Vagina (tissue), 2 donors: ENCODE measurements around the gene CACNA1I.

Experiments used
- CTCF ChIP-seq, 3 experiments: fragments of 450-650 bp in 2 of 3; fragments of 200-600 bp in 1 of 3; sonication (generic) in 1 of 3; IDR thresholded peaks; one replicate each; pipeline ENCODE4 v1.5.1; 2017 to 2019; ENCODE audit warnings: antibody characterized with exemption in 3 of 3, mild to moderate bottlenecking in 2 of 3, moderate library complexity in 2 of 3
- POLR2A ChIP-seq, 2 donors: fragments of 450-650 bp; IDR thresholded peaks; one replicate each; pipeline ENCODE4 v1.6.1; 2017; ENCODE audit warnings: antibody characterized with exemption in 2 of 2, mild to moderate bottlenecking in 2 of 2, moderate library complexity in 2 of 2
- POLR2AphosphoS5 ChIP-seq, 2 donors: sonication (generic); formaldehyde crosslinking; IDR thresholded peaks; one replicate each; pipeline ENCODE4 v1.9.0; 2017; ENCODE audit warnings: antibody characterized with exemption in 2 of 2, mild to moderate bottlenecking in 2 of 2, low read depth in 1 of 2; ENCODE audit not compliant: insufficient read depth in 1 of 2

- TF ChIP-seq POLR2A (IDR thresholded peaks at IDR 0.05) (no peak), CTCF (IDR thresholded peaks at IDR 0.05) (no peak), POLR2AphosphoS5 (IDR thresholded peaks at IDR 0.05; ENCODE audit: insufficient read depth in 1 of 2, low read depth in 1 of 2) (no peak)
Measured at GRCh38 chr22:39601180-39601535, 30.6 kb downstream of the CACNA1I start.
